UCSD-AML1 (cell line): ENCODE results near the gene UGT1A4.

Experiments
- DNase-seq: peaks from one replicate; lab custom pipeline; 2025; ENCODE audit not compliant: unreplicated experiment; lab: John Stamatoyannopoulos, UW

UGT1A4 gene

GRCh38 chr2:233718552-233718951 is at the start of gene UGT1A4:
TSS of gene UGT1A4 (plus strand) at chr2:233718736. CDS start at chr2:233718821, 85 bp downstream.
- no peak for DNase-seq

GRCh38 chr2:233671290-233672161 is 47.0 kb upstream of the UGT1A4 start, which contains the start of gene UGT1A9:
TSS of gene UGT1A9 (plus strand) at chr2:233671898. CDS start at chr2:233671935, 37 bp downstream.
- DNase-seq: no peak

GRCh38 chr2:233672886-233673285 is 45.6 kb upstream of the UGT1A4 start:
- no peak for DNase-seq

GRCh38 chr2:233673896-233674295 is 44.6 kb upstream of the UGT1A4 start:
- DNase-seq: no peak

GRCh38 chr2:233674314-233674713 is 44.2 kb upstream of the UGT1A4 start:
- no peak for DNase-seq

- no peak for DNase-seq
These were observed 43.5 kb upstream of the UGT1A4 start for GRCh38 chr2:233674995-233675394.

- no peak for DNase-seq
These were observed 42.5 kb upstream of the UGT1A4 start for GRCh38 chr2:233676046-233676445.

- no peak for DNase-seq
These were observed 39.3 kb upstream of the UGT1A4 start for GRCh38 chr2:233679196-233679595.

- DNase-seq: no peak
These were observed 38.0 kb upstream of the UGT1A4 start for GRCh38 chr2:233680361-233681045.

GRCh38 chr2:233681521-233682099 is 36.9 kb upstream of the UGT1A4 start, which contains the start of gene UGT1A7:
TSS of gene UGT1A7 (plus strand) at chr2:233681901. CDS start at chr2:233681938, 37 bp downstream.
- no peak for DNase-seq

- DNase-seq: no peak
These were observed 33.9 kb upstream of the UGT1A4 start for GRCh38 chr2:233684640-233685039.

GRCh38 chr2:233686928-233687327 is 31.6 kb upstream of the UGT1A4 start:
- no peak for DNase-seq

GRCh38 chr2:233688341-233688740 is 30.2 kb upstream of the UGT1A4 start:
- DNase-seq: no peak

GRCh38 chr2:233689031-233689430 is 29.5 kb upstream of the UGT1A4 start:
- DNase-seq: no peak

- DNase-seq: no peak
These were observed 29.0 kb upstream of the UGT1A4 start for GRCh38 chr2:233689501-233689900.

- no peak for DNase-seq
These were observed 28.1 kb upstream of the UGT1A4 start for GRCh38 chr2:233690444-233690843.

GRCh38 chr2:233691443-233692433 is 26.8 kb upstream of the UGT1A4 start:
- no peak for DNase-seq

- DNase-seq: no peak
These were observed 25.9 kb upstream of the UGT1A4 start, which contains the start of gene UGT1A6 for GRCh38 chr2:233692648-233693047. TSS of gene UGT1A6 (plus strand) at chr2:233692890. CDS start at chr2:233693005, 115 bp downstream.

- DNase-seq: no peak
These were observed 24.6 kb upstream of the UGT1A4 start for GRCh38 chr2:233693963-233694362.

GRCh38 chr2:233698740-233699139 is 19.8 kb upstream of the UGT1A4 start:
- no peak for DNase-seq
